GM12878 (cell line): Measurements from ENCODE around the gene MYO1D. TPM values are rescaled to one million over a fixed set of nuclear protein-coding genes. Genes with fewer than 3 reads are reported as not detected.

Source experiments
- BCL3 ChIP-seq: IDR thresholded peaks from 2 replicates; pipeline ENCODE4 v1.6.1; 2011; ENCODE audit warnings: borderline replicate concordance, low read depth, mild to moderate bottlenecking, moderate library complexity, low read length; ENCODE audit not compliant: insufficient read depth, poor library complexity, severe bottlenecking
- BHLHE40 ChIP-seq, 2 experiments: fragments of 450-650 bp in 1 of 2; IDR thresholded peaks; 2 replicates each; pipeline ENCODE4 v1.6.1; 2011 to 2017; ENCODE audit warnings: low read depth in 2 of 2, borderline replicate concordance in 1 of 2, improper control_type of control experiment in 1 of 2, low read length in 1 of 2, mild to moderate bottlenecking in 1 of 2
- BMI1 ChIP-seq: fragments of 450-650 bp; IDR thresholded peaks from 2 replicates; pipeline ENCODE4 v1.6.1; 2016; ENCODE audit warnings: mild to moderate bottlenecking, moderate library complexity, borderline replicate concordance
- CEBPZ ChIP-seq: fragments of 150-350 bp; IDR thresholded peaks from 2 replicates; pipeline ENCODE4 v1.6.1; 2016; ENCODE audit warnings: low read depth, low read length
- CREB1 ChIP-seq: IDR thresholded peaks from 2 replicates; pipeline ENCODE4 v1.6.1; 2012; ENCODE audit warnings: low read depth, mild to moderate bottlenecking, inconsistent platforms
- CTCF ChIP-seq, 3 experiments: IDR thresholded peaks in 2 of 3; conservative IDR thresholded peaks in 1 of 3; 2 replicates each; pipeline ENCODE4 v1.5.1; 2011; ENCODE audit warnings: low read depth in 3 of 3, low read length in 3 of 3, mild to moderate bottlenecking in 3 of 3, control low read depth in 2 of 3, moderate library complexity in 2 of 3, inconsistent platforms in 1 of 3, mixed read lengths in 1 of 3; ENCODE audit not compliant: control insufficient read depth in 2 of 3, insufficient read depth in 1 of 3; ENCODE audit errors: extremely low read depth in 1 of 3
- FOXK2 ChIP-seq: fragments of 450-650 bp; IDR thresholded peaks from 2 replicates; pipeline ENCODE4 v1.6.1; 2017; ENCODE audit warnings: mild to moderate bottlenecking, moderate library complexity
- GABPA ChIP-seq: IDR thresholded peaks from 2 replicates; pipeline ENCODE4 v1.6.1; 2014; ENCODE audit warnings: antibody characterized with exemption, low read depth, mild to moderate bottlenecking, inconsistent platforms
- HDAC2 ChIP-seq: fragments of 200-600 bp; sonication (generic); IDR thresholded peaks from 2 replicates; pipeline ENCODE4 v1.6.1; 2017
- MYC ChIP-seq: IDR thresholded peaks from 2 replicates; pipeline ENCODE4 v1.6.1; 2011; ENCODE audit warnings: mild to moderate bottlenecking, low read length, moderate library complexity, inconsistent platforms; ENCODE audit not compliant: insufficient read depth, insufficient replicate concordance, insufficient read length, severe bottlenecking
- NR2F1 ChIP-seq: fragments of 450-650 bp; conservative IDR thresholded peaks from 2 replicates; pipeline ENCODE4 v1.6.1; 2017; ENCODE audit warnings: mild to moderate bottlenecking
- SIN3A ChIP-seq: IDR thresholded peaks from 2 replicates; pipeline ENCODE4 v1.6.1; 2012; ENCODE audit warnings: low read depth, low read length, improper control_type of control experiment
- SMARCA5 ChIP-seq: fragments of 450-650 bp; IDR thresholded peaks from 2 replicates; pipeline ENCODE4 v1.6.1; 2017; ENCODE audit warnings: mild to moderate bottlenecking
- SPI1 ChIP-seq: IDR thresholded peaks from 2 replicates; pipeline ENCODE4 v1.6.1; 2011; ENCODE audit warnings: low read depth, mild to moderate bottlenecking, low read length, moderate library complexity, borderline replicate concordance; ENCODE audit not compliant: insufficient read depth
- STAT1 ChIP-seq: fragments of 450-650 bp; conservative IDR thresholded peaks from 2 replicates; pipeline ENCODE4 v1.6.1; 2014; ENCODE audit warnings: antibody characterized with exemption, mild to moderate bottlenecking
- SUPT20H ChIP-seq: IDR thresholded peaks from 2 replicates; pipeline ENCODE4 v1.6.1; 2011; ENCODE audit warnings: low read depth, mild to moderate bottlenecking, low read length, moderate library complexity, borderline replicate concordance; ENCODE audit not compliant: control insufficient read depth
- ZZZ3 ChIP-seq: IDR thresholded peaks from 2 replicates; pipeline ENCODE4 v1.6.1; 2011; ENCODE audit warnings: low read depth; ENCODE audit not compliant: control insufficient read depth, insufficient read length
- polyA plus RNA-seq, 11 experiments: library from polyadenylated mRNA; depleted of rRNA in 4 of 11; unstranded in 6 of 11; stranded (reverse) in 5 of 11; fragments of >200 nt; fragmentation: Nextera tagmentation in 4 of 11; fragmentation: Illumina TruSeq in 1 of 11; extraction: Ambion mirVana in 4 of 11; extraction: Trizol in 1 of 11; gene quantifications; 1 replicate in 1 of 11; 2 replicates in 10 of 11; pipeline versions ENCODE4 v1.2.1 to v1.2.3, GENCODE V29; 2011 to 2016; ENCODE audit warnings: inconsistent platforms in 2 of 11, missing spikeins in 2 of 11, low read depth in 1 of 11
- total RNA-seq, 4 experiments: library from RNA; depleted of rRNA in 3 of 4; stranded (reverse); fragments of >200 nt in 3 of 4; fragmentation: Illumina TruSeq in 1 of 4; extraction: Trizol in 1 of 4; gene quantifications; 2 replicates each; pipeline versions ENCODE4 v1.2.1 to v1.2.3, GENCODE V29; 2013 to 2021
- TF ChIP-seq, protein P1 (sequence below): fragments of 450-650 bp; IDR thresholded peaks from 2 replicates; pipeline ENCODE4 v1.6.1; 2014; ENCODE audit warnings: mild to moderate bottlenecking

Gene MYO1D
- total and polyA plus RNA-seq, 10 of the 15 experiments (the other 5 are each of a cell fraction or from before 2014, with no cell fraction given), result 1.8 to 37.7 (median 25.4) TPM

- TF ChIP-seq CTCF (IDR thresholded peaks at IDR 0.05 in 2 of 3, conservative IDR thresholded peaks at IDR 0.05 in 1 of 3; ENCODE audit: control insufficient read depth in 2 of 3, extremely low read depth in 1 of 3, insufficient read depth in 1 of 3, low read depth in 3 of 3, low read length in 3 of 3) (no peak), GABPA (peak; percentile 46; the same call in 1 of the 2 replicates), CEBPZ (no peak), SIN3A (no peak), SMARCA5 (no peak; the same call in none of the 2 replicates), ZZZ3 (no peak), STAT1 (no peak), MYC (no peak), BMI1 (no peak), FOXK2 (no peak), SPI1 (no peak), SUPT20H (no peak), NR2F1 (no peak), HDAC2 (no peak), BHLHE40 (IDR thresholded peaks at IDR 0.05; ENCODE audit: borderline replicate concordance in 1 of 2, low read depth in 2 of 2, low read length in 1 of 2) (peak; percentile 17 to 40; a peak in 1 of 4 replicates), BCL3 (no peak), CREB1 (no peak)
- TF ChIP-seq, protein P1, sequence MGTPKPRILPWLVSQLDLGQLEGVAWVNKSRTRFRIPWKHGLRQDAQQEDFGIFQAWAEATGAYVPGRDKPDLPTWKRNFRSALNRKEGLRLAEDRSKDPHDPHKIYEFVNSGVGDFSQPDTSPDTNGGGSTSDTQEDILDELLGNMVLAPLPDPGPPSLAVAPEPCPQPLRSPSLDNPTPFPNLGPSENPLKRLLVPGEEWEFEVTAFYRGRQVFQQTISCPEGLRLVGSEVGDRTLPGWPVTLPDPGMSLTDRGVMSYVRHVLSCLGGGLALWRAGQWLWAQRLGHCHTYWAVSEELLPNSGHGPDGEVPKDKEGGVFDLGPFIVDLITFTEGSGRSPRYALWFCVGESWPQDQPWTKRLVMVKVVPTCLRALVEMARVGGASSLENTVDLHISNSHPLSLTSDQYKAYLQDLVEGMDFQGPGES, result no peak
These were observed 318.5 kb downstream of the MYO1D start (continued) for GRCh38 chr17:32558326-32558955.
